Eye (tissue), 1 donor: ENCODE results near the gene MTG2.

Experiments
- DNase-seq: peaks from one replicate; pipeline ENCODE4 v3.0.0-alpha.2; 2015

MTG2 gene

DNA sequence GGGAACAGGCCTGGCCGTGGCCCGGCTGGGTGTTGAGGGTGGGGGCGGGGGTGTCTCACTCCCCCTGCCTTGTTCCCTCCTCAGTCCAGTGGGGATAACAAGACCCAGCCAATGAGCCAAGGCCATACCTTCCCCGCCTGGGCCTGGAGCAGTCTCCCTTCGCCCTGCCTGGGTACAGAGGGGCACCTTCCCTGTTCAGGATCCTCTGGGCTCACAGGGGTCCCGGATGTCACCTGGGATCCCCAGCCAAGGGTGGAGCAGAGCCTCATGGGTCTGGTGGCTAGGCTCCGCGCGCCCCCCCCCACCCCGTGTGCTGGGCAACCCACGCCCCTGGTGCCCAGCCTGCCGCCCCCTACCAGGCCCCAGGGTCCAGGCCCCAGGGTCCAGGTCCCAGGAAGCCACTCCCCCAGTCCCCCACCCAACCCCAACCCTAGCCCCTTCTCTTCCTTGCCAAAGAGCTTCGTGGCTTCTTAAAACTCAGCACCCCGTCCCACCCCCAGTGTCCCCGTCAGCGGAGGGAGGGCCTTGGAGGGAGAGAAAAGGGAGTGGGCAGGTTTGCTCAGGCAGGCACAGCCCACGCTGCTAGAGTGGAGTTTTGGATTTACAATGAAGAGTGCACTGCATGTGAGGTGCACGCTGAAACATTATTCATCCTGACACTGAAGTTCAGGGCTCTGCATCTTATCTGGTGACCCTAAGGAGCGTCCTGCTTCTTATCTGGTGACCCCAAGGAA lies 25.4 kb downstream of the MTG2 start:
- DNase-seq, result no peak

DNA sequence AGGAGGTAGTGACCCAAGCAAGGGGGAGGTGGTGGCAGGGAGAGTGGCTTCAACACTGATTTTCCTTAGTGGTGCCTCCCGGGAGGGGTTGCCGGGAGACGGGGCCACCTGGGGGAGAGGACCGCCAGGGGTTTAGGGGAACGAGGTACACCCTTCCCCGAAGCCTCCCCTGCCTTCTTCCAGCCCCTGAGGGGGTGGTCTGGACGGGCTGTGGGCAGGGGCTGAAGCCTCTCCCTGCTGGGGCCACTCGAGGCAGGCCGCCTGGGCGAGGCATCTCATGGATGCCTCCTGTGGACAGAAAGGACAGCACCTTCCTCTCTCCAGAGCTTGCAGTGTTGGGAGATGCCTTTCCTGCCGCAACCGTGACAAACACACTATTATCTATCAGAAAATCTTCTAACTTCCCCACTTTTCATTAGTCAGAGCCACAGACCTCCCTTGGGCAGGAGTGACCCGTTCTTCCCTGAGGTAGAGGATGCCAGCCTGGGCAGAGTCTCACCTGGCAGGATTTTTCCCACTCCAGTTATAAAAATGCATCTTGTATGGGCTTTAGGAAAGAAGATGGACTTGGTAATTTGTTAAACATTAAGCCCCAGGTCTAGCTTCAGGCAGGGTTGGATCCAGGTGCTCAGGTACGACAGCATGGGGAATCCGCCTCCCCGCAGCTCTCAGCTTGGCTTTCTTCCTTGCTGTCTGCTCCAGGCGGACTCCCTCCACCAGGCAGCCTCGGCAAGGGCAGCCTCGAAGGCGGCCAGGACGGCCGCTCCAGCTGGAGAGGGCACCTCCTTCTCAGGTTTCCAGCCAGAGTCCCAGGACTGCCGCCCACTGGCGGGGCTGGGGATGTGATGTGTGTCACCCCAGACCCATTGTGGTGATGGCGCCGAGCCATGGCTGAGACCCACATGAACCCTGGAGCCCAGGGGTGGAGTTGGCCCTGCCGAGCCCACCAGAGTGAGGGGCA lies 26.2 kb downstream of the MTG2 start:
- DNase-seq, result no peak

- no peak for DNase-seq
These were observed 27.1 kb downstream of the MTG2 start for GRCh38 chr20:62209850-62210495.

- no peak for DNase-seq
These were observed 27.6 kb downstream of the MTG2 start for GRCh38 chr20:62210496-62210855.

DNA sequence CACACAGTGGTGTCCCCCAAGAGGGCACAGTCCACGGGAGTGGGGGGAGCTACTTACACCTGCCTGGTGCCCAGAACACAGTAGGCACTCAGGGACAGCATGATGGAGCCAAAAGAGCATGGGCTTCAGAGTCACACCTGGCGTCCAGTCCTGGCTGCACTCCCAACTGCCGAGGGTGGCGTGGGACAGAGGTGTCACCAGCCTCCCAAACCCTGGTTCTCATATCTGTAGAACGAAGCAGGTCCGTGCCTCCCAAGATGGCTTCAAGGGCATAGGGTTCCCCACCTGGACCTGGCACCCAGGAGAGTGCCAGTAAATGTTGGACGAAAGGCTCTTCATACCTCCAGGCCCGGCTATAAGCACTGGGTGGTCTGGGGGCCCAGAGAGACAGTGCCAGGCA lies 28.4 kb downstream of the MTG2 start:
- DNase-seq, result no peak

DNA sequence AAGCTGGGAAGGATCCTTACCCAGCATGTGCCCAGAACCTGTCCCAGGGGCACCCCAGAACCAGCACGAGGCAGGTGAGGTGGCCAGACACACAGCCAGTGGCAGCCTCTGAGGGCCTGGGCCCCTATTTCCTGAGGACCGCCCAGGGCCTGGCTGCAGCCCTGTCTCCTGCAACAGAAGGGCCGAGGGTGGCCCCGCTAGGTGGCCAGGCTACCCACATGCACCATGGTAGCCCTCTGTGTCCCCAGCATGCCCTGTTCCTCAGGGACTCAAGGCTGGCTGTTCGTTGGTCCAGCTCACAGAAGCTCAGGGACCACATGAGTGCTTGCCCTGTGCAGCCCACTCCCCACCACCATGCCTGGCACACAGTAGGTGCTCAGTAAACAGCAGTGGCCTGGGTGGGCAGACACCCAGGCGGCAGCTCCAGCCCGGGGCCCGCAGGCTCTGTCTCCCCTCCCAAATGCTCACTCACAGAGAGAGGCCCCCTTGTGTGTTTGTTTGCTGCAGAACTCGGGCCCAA lies 29.0 kb downstream of the MTG2 start:
- DNase-seq, result no peak

DNA sequence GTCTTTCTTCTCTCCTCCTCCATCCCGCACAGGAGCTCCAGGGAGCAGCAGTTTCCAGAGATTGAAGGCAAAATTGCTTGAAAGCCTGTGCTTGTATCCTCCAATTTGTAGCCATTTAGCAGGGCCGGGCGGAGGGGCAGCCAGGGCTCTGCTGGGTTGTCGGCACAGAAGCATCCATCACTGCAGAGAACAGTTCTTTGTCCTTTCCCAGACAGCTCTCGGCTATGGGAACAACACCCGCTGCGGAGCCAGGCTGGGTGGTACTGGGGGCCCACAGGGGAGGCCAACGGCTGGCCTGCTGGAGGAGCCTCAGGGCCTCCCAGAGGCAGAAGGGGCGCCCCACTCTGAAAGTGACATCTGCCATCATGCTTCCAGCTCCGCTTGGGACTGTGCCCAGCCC lies 29.5 kb downstream of the MTG2 start:
- DNase-seq, result peak; percentile 55

GRCh38 chr20:62214067-62214466 lies 31.2 kb downstream of the MTG2 start:
- DNase-seq, result no peak

GRCh38 chr20:62215020-62215990 lies 32.5 kb downstream of the MTG2 start:
- DNase-seq, result no peak

GRCh38 chr20:62215991-62216635 lies 33.3 kb downstream of the MTG2 start:
- DNase-seq, result no peak

GRCh38 chr20:62216636-62217566 lies 34.1 kb downstream of the MTG2 start:
- no peak for DNase-seq

DNA sequence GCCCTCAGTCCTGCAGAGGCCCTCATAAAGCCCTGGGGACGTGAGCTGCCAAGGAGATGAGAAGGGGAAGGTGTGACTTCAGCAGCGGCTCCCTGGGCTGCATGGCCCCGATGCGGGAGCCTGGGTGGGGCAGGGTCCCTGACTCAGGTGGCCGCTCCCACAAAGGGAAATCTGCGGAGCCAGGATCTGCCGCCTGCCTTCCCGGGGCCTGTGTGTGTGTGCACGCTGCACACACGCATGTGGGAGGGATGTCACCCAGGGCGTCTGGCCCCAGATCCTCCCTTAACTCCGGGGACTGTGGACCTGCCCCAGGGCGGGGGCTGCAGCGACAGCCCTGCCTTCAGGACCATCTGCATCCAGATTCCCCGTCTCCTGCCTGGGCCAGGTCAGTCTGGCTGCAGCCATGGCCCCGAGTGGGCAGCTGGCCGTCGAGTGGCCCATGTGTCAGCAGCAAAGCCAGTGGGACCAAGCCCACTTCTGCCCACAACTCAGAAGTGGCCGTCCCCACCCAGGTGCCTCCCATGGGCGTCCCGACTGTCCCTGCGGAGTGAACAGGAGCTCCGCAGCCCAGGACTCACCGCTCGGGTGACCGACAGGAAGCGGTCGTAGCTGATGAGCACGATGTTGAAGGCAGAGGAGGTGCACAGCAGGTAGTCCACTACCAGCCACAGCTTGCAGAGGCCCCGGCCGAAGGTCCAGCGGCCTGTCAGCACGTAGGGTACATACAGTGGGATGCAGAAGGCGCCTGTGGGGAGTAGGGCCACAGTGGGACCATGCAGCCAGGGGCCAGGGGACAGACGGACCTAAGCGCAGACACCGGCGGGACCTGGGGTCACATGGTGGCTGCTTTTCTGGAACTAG lies 35.3 kb downstream of the MTG2 start:
- no peak for DNase-seq

DNA sequence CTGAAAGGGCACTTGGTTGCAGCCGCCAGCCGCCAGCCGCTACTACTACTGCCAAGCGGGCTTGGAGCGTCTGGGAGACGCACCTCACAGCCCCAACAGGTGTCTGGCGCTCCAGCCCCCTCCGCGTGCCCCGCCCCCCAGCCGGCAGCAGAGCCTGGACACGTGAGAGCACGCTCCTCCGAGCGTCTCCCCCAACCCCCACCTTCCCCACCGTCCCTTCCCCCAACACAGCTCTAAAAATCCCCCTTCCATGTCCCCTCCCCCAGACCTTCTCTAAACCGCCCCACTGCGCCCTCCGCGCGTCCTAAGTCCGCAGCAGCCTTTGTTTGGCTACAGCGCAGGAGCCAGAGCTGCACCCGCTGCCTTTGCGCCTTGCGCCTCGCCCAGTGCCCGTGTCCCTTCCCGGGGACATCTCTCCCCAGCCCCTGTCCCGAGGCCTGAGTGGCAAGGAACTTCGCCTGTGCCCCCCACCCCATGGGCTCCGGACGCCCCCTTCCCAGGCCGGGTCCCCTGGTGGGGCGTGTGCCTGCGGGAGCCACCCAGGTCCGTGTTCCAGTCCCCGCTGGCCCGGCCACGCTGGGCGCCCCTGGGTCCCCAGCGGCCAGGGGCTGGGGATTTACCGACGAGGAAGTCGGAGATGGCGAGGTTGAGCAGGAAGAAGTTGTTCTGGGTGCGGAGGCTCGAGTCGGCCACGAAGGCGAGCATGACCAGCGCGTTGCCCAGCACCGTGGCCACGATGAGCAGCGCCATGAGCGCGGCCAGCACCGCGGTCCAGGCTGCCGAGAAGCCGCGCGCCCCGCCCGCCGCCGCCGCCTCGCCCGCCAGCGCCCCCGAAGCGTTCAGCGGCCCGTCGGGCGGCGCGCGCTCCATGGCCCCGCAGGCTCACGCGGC lies 36.5 kb downstream of the MTG2 start:
- DNase-seq, result peak; percentile 60

DNA sequence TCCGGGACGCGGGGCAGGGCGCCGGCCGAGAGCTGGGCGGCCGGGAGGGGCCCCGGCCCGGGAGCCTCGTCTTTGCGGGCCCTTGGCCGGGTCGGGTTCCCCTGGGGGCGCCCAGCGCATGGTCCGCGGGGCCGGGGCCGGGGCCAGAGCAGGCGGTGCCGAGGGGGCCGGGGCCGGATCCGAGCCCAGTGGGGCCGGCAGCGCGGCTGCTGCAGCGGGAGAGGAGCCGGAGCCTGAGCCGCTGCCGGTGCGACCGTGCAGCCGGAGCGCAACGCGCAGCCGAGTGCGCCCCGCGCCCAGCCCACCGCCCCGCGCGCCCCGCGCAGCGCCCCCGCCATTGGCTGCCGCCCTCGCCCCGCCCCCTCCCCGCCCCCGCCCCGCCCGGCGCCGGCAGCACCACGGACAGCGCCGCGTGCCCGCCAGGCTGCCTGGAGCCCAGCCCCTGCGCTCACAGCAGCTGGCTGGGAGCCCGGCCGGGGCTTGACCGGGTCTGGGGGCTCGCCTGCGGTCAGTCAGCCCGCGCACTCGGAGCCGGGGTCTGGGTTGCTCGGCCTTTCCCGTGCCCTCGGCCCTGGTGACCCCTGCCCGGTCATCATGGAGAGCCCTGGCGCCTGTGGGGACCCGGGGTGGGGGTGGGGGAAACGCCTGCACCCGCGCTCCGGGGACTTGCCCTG lies 37.3 kb downstream of the MTG2 start, which contains the start of gene HRH3:
TSS of gene HRH3 (minus strand) at position 287 of the 674 bp plus-strand sequence. CDS start 308 bp downstream, outside the sequence.
- DNase-seq, result peak; percentile 85

- DNase-seq, result peak; percentile 59
These were observed 38.1 kb downstream of the MTG2 start for GRCh38 chr20:62220666-62221568.

DNA sequence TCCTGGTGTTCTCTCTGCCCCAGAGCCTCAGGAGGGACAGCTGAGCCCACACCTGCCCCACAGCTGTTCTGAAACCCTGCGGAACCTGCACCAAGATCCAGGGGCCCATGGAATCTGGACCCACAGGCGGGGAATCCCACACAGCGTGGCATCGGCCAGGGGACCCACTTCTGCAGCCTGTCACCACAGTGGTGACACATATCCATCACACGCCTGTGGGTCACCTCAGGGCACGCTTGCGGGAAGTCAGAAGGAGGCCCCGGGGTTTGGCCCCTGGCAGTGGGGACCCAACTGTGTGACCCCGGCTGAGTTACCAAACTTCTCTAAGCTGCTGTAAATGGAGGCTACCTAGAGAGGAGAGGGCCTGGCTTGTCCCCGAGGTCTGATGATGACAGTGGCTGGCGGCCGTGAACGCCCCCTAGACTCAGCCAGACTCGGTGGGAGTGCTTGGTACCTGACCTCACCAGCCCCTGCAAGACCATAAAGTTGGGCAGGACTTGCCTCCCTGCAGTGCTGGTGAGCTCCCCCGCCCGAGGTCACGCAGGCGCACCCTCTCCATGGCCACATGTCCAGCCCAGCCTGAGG lies 39.5 kb downstream of the MTG2 start:
- DNase-seq, result no peak
